GM20431 (cell line): Measurements from ENCODE around the gene LMAN1.

Source experiments
- in situ Hi-C: fragments of 300-500 bp; cut with MseI, MboI; formaldehyde crosslinking; loops from one replicate; pipeline ENCODE4 v1.15.0; 2020; ENCODE audit warnings: low sequenced_read_pairs; ENCODE audit not compliant: unreplicated experiment

The LMAN1 gene, protein sequence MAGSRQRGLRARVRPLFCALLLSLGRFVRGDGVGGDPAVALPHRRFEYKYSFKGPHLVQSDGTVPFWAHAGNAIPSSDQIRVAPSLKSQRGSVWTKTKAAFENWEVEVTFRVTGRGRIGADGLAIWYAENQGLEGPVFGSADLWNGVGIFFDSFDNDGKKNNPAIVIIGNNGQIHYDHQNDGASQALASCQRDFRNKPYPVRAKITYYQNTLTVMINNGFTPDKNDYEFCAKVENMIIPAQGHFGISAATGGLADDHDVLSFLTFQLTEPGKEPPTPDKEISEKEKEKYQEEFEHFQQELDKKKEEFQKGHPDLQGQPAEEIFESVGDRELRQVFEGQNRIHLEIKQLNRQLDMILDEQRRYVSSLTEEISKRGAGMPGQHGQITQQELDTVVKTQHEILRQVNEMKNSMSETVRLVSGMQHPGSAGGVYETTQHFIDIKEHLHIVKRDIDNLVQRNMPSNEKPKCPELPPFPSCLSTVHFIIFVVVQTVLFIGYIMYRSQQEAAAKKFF

DNA sequence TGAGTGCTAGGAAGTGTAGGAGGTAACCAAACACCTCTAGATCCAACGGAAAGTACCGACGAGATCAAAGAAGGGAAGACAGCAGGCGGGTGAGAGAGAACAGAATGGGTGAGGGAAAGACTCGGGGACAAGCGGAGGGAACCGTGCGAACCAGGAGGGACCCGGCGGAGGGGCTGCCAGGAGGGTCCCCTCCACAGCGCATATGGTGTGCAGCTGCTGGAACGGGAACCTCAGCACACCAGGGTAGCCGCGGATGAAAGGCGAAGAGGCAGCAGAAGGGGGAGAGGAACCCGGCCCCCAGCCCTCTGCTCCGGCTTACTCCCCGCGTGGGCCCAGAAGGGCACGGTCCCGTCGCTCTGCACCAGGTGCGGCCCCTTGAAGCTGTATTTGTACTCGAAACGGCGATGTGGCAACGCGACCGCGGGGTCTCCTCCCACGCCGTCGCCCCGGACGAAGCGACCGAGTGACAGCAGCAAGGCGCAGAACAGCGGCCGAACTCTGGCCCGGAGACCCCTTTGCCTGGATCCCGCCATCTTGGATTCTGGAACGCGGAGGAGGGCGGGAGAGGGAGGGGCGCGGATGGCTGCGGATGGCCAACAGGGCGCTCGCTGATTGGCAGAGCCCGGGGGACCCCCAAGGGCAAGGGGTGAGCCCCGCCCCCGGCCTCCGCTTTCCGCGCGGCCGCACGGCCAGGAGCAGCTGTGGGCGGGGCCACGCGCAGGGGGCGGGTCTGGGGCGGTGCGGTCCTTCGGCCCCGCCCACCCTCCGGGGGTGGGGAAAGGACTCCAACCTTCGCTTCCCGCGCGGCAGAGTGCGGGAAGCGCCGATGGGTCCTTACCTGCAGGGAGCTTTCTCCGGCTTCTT is at the start of gene LMAN1:
Gene LMAN1, minus strand, starts transcription at position 554 of the 864 bp plus-strand sequence. Its CDS starts 21 bp downstream, at position 533.
- in situ Hi-C loops, result no loop called here

DNA sequence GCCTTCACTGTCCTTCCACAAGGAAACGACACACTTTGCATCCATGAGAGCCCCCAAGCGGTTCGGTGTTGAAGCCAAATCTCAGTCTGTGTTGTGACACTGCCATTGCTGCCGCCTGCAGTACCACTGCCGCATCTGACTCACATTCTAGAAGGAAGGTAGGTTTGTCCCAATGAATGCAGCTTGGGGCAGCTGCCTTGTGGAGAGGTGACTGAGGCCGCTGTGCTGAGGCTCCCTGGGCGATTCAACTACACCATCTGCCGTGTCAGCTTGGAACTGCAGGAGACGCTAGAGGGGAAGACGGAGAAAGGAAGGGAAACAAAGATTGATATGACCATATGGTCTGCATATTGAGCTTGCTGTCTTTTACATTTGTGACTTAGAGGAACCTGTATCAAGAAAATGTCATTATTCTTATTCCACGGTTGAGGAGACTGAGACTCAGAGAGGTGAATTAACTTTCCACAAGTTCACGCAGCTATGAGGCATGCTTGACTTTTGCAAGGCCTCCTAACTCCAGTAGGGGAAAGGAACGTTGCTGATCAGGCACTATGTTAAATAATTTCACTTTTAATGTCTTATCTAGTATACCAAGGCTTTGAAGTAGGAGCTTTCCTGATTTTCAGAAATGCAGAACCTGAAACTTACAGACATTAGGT is 43.5 kb upstream of the LMAN1 start:
- in situ Hi-C loops, result no loop called here

DNA sequence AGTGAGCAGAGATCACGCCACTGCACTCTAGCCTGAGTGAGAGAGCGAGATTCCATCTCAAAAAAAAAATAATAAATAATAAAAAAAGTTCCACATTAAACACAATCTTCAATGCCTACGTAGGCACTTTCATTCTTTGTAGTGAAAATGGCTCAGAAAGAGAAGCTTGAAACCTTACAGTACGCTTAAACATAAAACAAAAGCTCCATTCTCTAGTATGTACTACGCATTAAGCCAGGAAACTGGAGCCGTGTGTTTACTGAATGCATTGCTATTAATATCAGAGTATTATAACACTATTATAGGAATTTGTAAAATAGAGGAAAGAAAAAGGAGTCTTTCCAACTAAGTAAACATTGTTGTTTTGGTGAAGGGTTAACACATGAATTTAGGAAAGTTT is 41.3 kb upstream of the LMAN1 start:
- in situ Hi-C loops, result no loop called here

DNA sequence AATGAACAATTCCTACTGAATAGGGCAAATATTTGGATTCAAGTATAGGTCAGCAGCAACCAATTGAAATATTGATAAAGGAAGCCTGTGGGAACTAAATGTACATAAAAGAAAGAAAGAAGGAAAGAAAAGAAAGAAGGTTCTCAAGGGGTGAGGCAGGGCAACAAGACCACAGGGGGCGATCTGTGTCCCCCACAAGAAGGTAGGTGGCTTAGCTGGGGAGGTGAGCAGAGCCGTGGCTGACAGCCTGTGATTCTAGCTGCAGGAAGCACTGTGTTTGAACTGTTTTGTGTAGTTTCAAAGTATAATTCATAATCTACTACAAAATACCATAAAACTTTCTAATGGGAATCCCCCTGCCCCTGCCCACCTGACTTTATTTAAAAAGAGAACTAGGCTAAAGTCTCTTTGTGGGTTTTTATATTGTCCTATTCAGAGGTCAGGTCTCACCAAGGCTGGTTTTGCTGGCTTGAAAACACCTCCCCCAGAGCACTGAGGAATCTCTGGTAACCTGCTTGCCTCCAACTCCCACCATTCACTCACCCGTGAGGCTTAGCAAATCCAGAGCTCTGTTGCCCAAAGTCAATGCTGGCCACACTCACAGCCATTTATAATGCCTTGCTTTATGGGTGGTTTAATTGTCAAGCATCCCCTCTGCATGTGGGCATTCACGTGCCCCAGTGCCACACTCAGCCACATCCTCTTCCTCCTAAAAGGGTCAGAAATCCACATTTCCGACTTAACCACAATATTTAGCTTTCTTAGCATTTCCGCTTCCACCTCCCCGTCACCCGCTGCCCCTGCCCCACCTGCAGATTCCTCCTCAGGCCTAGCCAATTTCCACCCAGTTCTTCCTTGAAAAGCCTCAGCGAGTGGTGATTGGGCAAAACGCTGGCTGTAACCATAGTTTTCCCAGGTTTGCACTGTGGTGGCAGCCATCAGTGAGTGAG is 36.4 kb upstream of the LMAN1 start:
- in situ Hi-C loops, result loop anchor here (10.0 kb wide), 1 partner anchor 81 kb away; the partner anchor contains the start of gene CPLX4

DNA sequence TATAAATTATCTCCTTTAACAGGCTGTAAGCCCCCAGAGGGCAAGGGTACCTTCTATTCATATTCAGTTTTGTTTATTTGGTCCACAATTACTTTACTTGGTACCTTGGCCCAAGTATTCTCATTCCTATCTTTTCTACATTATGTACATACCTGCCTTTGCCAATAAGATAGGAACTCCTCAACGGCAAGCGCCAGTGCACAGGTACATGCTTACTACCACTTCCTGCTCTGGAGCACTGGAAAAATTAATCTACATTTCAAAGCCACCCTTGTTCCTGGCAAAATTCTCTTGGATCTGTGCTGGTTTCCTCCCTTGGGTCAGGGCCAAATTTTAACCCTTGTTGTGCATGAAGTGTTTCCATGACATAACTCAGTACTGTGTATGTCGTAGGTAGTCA is 34.3 kb upstream of the LMAN1 start:
- in situ Hi-C loops, result loop anchor here (10.0 kb wide), 1 partner anchor 79 kb away; the partner anchor contains the start of gene CPLX4

DNA sequence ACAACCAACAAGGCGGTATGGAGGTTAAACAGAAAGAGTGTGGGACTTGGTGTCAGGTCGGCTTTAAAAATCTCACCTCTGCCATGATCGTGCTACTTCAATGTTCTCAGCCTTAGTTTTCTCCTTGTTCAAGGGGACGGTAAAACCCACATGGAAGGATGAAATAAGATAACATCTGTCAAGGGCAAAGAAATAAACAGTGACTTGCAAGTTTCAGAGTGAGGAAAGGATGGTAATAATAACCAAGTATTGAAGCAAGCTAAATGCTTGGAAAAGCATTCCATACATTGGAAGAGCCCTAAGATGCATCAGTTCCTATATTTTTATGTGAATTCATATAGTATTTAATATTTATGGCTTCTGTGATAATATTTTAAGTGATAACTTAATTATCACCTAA is 29.8 kb upstream of the LMAN1 start:
- in situ Hi-C loops, result no loop called here

DNA sequence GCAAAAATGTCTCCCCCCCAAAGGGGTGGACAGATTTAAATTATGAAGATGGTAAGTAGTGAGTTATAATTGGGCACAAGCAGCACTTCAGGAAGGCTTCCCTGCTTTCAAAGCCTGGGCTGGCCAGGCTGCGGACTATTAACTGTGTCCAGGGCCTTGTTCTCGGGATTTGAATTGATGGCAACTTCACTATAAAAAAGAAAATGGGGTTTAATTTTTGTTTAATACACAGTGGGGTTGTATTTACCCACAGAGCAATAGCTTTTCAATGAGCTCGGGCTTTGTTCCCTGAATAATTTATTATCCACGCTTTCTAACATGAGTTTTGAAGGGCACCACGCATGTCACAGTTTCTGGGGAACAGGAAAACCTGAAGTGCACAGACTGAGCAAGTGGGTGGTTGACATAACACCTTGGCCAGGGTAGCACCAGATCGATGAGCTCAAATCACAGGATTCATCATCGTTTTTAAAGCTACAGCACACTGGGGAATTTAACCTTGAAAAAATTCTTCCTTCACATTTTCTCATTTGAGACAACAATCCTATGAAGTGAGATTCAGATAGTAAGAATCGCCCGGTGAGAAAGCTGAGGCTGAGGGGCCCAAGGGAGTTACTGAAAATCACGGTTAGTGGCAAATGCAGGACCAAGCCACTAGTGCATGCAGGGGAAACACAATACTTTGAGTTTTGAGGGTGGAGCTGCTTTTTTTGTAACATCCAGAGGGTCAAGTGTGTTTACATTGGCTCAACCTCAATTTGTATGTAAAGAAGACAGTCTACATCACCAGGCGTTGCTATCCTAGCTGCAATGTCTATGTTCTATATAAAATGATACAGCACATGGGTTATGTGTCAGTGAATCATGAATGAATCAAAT is 28.9 kb upstream of the LMAN1 start:
- in situ Hi-C loops, result no loop called here

DNA sequence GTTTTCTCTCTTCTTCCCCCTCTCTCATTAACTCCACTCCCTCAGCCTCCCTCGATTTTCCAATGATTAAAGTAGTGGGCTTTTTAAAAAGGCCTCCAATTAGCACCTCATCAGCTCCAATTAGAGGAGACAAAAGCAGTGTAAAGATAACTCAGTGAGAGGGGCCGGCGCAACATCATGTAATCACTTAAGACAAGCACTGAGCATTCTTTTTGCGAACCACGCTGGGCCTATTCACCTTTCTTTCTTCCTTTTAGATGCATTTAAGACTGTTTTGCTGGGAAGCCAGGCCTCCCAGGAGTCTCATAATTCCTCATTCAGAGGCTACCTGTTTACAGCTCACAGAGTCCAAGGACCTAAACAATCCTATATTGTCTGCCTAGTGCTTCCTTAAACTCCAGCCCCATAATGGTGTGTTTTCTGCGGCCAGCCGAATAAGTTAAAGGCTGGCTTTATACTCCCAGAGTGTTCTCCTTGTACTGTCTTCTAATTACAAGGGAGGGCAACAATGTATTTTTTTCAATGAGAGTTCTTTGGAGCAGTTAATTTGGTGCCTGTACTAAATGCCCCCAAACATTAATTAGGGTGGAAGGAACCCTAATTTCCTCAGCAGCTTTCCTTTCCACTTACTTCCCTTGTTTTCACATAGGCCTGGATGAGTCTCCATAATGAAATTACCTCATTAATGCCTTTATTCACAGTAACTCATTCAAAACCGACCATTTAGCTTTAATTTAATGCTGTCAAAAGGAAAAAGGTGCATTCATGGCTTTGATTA is 28.0 kb upstream of the LMAN1 start:
- in situ Hi-C loops, result no loop called here

DNA sequence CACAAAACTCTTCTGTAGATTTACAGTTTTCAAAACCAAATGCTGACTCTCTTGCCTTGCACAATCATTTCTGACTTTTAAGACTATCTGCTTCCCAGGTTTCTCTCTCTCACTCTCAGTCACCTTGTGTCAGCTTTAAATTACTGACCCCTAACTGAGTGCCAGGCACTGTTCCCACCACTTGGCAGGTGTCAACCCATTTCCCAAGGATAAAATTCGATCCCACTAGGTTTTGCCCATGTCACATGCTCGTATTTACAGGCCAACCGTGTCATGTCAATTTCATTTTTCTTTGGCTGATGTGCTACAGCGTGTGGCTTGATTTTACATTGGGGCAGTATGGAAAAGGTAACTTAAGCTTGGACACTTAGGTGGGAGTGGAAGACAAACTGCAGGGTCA is 26.1 kb upstream of the LMAN1 start:
- in situ Hi-C loops, result no loop called here

DNA sequence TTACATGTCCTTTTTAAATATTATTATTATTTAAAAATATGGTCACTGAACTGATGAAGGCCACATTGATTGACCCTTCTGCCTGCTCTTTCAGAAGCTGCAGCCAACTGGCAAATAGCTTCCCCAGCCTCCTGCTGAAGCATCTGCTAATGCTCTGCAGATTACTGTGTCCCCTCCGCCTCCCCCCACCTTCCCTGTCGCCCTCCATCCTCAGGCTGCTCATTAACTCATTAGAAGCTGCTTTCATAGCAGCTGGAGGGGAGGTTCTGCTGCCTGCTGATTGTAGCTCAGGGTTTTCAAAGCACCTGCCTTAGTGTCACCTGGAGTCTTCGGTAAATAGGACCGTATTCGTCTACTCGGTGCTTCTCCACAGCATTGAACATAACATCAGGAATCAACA is 24.8 kb upstream of the LMAN1 start:
- in situ Hi-C loops, result no loop called here

DNA sequence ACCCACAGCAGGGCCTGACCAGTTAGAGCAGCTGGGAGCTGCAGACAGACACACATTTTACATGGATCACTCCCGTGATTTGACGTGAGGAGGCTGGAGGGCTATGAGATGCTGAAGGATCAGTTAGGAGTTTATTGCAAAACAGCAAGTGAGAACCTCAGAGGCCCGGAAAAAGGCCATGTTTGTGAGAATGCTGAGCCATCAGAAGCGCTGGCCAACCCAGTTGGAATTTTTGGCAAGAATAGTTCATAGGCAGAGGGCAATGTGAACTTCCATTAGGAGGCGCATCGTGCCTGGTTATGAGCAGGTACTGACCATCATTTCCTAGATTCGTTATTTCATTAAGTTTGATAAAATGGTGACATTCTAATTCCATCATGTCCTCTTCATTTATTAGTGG is 23.3 kb upstream of the LMAN1 start:
- in situ Hi-C loops, result no loop called here

DNA sequence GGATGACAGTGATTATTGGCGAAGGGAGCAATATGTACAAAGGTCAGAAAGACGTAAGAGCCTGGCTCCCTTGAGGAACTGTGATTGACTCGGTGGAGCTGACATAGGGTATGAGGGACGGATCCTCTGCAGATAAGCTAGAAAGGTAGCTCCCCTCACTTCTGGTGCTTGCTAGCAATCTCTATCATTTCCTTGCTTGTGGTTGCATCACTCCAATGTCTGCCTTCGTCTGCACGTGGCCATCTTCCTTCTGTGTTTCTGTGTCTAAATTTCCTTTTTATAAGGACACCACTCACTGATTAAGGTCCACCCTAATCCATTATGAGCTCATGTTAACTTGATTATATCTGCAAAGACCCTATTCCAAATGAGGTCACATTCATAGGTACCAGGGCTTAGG is 22.9 kb upstream of the LMAN1 start:
- in situ Hi-C loops, result no loop called here

DNA sequence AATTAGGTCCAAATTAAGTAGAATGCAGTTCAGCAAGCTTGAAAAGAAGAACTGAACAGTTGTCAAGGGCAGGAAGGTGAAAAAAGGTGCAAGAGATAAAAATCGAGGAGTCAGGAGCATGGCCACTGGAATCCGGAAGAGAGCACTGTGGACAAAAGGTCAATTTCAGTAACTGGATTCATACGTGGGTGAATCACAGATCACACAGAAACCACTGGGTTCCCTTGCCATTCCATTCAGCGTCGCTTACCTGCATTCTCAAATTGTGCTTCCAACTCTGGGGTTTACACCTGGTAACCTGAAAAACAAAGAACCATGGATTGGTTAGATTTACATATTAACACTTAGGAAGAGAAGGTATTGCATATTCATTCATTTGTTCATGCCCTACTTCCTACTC is 21.6 kb upstream of the LMAN1 start:
- in situ Hi-C loops, result no loop called here

DNA sequence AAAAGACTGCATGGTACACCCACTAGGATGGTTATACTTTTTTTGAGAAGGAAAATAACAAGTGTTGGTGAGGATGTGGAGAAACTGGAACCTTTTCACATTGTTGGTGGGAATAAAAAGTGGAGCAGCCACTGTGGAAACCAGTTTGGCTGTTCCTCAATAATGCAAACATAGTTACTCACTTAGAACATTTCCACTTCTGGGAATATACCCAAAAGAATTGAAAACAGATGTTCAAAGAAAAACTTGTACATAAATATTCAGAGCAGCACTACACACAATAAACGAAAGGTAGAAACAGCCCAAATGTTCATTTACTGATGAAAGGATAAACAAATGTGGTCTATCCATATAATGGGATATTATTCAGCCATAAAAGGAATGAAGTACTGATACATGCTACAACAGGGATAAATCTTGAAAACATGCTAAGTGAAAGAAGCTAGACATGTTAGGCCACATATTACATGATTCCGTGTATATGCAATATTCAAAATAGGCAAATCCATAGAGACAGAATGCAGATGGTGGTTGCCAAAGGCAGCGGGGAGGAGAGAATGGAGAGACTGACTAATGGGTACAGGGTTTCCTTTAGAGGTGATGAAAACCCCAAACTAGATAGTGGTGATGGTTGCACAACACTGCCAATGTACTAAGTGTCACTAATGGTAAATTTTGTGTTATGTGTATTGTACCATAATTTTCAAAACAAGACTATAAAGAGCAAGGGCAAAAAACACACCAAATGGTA is 20.9 kb upstream of the LMAN1 start:
- in situ Hi-C loops, result no loop called here

DNA sequence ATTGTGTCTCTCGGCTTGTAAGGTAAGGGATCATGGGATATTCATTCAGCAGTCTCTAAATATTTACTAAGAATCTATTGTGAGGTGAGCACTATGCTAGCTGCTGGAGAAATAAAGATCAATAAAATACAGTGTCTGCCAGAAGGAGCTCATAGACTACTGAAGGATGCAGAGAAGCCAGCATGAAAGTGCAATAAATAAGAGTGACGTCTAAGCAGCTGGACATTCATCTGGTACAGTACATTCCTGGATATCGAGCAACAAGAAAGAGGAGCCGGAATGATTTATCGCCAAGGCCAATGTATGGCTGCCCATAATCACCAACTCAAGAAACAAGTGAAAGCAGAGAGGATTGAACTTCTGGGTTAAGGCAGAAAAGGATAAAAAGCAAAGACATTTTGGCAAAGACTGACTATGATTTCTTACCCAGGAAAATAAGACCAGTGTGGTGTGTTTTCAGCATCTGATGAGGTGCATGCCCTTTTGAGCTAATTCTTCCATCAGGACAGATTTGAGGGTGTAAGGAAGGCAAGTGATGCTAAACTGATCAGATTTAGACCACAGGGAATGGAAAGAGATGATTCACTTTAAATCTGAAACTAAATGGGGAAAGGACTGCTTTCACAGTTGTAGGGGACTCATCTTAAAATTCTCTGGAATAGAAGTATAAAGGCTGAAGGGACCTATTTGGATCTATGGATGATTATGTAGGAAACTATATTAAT is 18.7 kb upstream of the LMAN1 start:
- in situ Hi-C loops, result no loop called here

DNA sequence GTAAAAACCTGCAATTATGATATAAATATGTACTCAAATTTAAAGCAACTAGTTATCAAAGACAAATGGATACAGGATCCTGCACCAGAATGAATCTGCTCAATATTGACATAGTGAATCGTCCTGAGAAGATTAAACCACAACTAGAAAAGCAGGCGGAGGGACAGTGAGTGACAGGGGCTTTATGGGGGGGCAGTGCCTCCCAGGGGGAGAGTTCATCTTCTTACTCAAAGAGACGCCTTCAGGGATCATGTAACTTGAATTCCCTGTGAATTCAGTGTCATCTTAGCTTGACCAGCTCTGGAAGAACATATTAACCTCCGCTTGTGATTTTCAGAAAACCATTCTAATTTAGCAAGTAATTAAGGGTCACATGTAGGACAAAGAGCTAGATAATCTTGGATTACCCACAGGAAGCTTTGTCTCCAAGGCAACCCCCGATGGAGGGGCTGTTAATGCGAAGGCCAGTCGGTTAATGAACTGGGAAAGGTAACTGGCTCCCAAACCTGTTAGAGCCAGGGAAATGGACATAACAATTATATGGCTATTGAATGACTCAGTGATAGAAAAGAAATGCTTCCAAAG is 17.4 kb upstream of the LMAN1 start:
- in situ Hi-C loops, result no loop called here
